Urothelium cell line (cell line): ENCODE measurements around the gene RFX4.

Experiments
- DNase-seq: peaks from one replicate; pipeline ENCODE4 v3.0.0; 2011; ENCODE audit warnings: low spot score, mixed read lengths
- FAIRE-seq: peaks from 2 replicates; lab custom pipeline; 2011; peaks lifted over from hg19 to GRCh38; lab: Jason Lieb, UNC

The RFX4 gene

GRCh38 chr12:106582641-106583230 is at the start of gene RFX4:
RFX4 (plus strand) TSS chr12:106583004; CDS start chr12:106583321, 317 bp downstream.
- no peak for FAIRE-seq
- DNase-seq: no peak

DNA sequence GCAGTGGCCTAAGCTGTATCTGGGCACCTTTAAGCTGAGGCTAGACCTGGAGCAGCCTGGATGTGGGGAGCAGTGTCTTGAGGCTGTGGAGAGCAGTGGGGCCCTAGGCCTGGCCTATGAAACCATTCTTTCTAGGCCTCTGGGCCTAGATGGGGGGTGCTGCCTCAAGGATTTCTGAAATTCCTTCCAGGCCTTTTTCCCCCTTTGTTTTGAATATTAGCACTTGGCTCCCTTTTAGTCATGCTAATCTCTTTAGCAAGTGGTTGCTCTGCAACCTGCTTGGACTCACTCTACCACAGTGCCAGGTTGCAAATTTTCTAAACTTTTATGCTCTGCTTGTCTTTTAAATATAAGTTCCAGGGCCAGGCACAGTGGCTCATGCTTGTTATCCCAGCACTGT is 41.6 kb upstream of the RFX4 start:
- no peak for FAIRE-seq
- DNase-seq: no peak

DNA sequence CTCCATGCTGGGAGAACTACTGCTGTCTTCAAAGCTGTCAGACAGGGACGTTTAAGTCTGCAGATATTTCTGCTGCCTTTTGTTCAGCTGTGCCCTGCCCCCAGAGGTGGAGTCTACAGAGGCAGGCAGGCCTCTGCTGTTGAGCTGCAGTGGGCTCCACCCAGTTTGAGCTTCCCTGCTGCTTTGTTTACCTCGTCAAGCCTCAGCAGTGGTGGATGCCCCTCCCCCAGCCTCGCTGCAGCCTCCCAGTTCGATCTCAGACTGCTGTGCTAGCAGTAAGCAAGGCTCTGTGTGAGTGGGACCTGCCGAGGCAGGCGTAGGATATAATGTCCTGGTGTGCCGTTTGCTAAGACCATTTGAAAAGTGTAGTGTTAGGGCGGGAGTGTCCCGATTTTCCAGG is 31.4 kb upstream of the RFX4 start:
- no peak for DNase-seq
- FAIRE-seq: no peak

GRCh38 chr12:106552228-106552627 is 30.6 kb upstream of the RFX4 start:
- FAIRE-seq: no peak
- no peak for DNase-seq

DNA sequence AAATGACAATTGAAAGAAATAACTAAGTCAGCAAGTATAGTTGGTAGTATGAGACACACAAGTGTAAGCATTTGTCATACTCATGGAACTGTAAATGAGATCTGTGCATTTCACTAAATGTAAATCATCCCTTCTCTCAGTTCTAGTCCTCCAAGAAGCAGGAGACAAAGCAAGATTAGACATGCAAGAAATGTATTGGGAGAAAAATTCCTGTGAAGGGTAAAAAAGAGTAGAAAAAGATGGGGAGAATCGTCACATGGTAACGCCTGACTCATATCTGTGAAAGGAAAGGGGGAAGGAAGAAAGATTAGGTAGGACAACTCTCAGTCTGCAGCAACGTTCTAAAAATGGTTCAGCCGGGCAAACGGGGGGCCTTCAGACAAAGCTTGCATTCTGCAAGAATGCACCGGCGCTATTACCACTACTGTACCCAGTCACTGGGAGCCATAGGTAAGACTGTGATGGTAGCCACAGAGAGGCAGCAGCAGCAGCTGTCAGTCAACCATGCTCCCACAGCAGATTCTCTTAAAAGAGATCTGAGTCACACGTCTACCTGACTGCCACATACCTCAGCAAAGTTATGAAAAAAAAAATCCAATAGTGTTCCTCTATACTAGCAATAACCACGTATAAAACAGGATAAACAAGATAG is 18.0 kb upstream of the RFX4 start:
- FAIRE-seq (no peak), DNase-seq (no peak)

DNA sequence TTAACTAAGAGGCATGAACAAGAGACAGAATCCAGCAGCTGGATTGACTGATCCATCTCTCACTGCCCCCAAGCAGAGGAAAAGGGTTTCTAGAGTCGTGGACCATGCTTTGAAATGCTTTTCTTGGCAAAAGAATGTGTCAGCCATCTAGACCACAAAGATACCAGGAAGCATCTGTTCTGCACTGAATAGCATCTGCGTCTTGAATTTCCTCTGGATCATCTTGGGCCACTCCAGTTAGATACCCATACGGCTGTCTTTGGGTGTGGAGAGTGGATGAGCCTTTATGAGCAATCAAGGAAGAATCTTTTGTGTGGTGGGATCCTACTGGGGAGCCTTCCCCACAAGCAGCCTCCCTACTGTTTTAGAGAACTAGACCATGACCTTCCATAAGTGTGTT is 16.0 kb upstream of the RFX4 start:
- no peak for FAIRE-seq

DNA sequence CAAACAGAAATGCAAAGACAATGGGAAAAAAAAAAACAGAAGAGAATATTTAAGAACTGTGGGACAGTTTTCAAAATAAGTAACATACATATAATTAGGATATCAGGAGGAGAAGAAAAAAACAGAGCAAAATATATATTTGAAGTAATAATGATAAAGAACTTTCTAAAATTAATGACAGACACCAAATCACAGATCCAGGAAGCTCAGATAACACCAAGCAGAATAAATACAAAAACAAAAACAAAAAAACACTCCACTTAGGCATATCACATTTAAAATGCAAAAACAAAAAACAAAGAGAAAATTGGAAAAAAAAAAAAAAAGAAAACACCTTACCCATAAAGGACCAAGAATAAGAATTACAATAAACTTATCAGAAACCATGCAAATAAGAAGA is 9.6 kb upstream of the RFX4 start:
- DNase-seq (no peak), FAIRE-seq (no peak)

More for the DNA sequence above, 16.0 kb upstream of the RFX4 start:
- no peak for DNase-seq

DNA sequence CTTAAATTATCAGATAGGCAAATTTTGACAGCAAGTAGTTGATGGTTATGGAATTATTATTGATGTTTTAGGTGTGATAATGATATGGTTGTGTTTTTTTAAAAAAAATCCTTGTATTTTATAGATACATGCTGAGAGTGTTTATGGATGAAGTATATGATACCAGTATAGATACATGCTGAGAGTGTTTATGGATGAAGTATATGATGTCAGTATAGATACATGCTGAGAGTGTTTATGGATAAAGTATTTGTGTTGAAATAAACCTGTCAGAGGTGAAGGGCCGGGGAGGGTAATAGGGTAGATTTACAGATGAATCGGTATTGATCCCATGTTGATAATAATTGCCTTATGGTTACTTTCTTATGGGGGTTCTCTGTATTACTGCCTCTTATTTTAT is 6.0 kb upstream of the RFX4 start:
- no peak for DNase-seq
- FAIRE-seq: no peak

- DNase-seq (no peak), FAIRE-seq (no peak)
Measured at GRCh38 chr12:106580671-106581508, 1.9 kb upstream of the RFX4 start.

- FAIRE-seq (no peak), DNase-seq (peak; percentile 49)
Measured at GRCh38 chr12:106581543-106582248, 1.1 kb upstream of the RFX4 start.

- FAIRE-seq (no peak), DNase-seq (no peak)
Measured at GRCh38 chr12:106582249-106582591, 584 bp upstream of the RFX4 start.

GRCh38 chr12:106583242-106584103 is 669 bp downstream of the RFX4 start:
- DNase-seq: no peak
- no peak for FAIRE-seq

- DNase-seq: no peak
- FAIRE-seq: no peak
Measured at GRCh38 chr12:106584104-106585064, 1.6 kb downstream of the RFX4 start.

DNA sequence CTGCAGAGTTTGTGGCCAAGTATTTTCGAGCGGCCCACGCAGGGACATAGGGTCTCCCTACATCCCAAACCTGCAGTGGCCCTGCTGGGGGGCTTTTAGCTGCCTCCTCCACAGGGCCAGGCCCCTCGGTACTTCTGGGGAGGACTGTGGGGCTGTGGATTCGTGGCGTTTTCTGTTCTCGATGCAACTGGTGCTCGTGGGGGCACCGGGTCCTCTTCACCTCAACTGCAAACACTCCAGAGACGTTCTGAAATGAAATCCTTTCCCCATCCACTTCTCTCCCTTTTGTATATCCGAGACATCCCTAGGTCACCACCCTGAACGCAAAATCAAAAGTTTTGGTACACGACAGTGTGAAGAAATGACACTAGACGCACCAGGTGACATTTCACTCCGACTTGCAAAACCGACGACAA is 2.3 kb downstream of the RFX4 start:
- FAIRE-seq (no peak), DNase-seq (no peak)

- DNase-seq (no peak), FAIRE-seq (no peak)
Measured at GRCh38 chr12:106585521-106586277, 2.9 kb downstream of the RFX4 start.

- DNase-seq (no peak), FAIRE-seq (no peak)
Measured at GRCh38 chr12:106586278-106586802, 3.5 kb downstream of the RFX4 start.

DNA sequence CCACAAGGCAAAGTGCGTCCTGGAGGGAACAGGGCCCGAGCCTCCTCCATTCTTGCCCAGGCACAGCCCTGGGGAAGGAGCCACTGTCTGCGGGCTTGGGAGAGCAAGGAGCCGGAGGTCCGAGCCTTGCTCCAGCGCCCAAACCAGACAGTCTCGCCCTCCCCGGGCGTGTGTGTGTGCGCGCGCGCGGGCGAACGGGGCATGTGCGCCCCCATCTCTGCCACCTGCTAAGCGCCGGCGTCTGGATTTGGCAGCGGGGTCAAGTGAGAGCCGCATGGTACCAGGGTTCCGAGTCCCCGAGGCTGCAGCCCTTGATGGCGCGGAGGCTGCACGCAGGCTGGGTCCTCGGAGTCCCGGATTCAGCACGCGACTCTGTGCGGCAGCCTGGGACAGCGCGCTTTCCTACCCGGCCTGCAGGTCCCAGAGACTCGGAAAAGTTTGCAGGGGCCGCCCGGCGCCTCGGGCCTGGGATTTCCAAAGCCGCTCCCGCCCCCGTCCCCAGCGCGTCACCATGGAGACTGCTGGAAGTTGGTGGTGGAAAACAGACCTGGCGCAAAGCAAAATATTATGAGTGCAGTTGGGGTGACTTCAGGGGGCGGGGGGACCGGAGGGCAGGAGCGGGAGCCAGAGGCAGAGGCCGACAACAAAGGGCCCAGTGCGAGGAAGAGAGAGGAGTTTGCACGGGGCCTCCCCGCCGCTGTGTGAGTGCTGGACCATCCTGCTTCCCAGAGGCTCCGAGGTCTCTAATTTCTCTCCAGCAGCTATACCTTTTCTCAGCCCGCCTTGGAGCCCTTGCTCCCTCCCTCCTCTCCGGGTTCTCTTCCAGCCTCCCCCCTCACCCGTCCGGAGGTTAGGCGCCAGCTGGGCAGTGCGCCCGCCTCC is 4.2 kb downstream of the RFX4 start:
- DNase-seq: no peak

More for the DNA sequence above, 4.2 kb downstream of the RFX4 start:
- no peak for FAIRE-seq
